Neural cell (in vitro differentiated cells): ENCODE data around the gene RECK. TPM values are rescaled to one million over a fixed set of nuclear protein-coding genes. Genes with fewer than 3 reads are reported as not detected.
"Not testable (repeated sequence)": the region's sequence is repeated elsewhere in the genome, so short reads cannot be mapped to it uniquely, and the experiment has no call there.

ENCODE experiments used
- H2AFZ ChIP-seq: fragments of 200-600, 300-800 bp; sonication (generic), shearing (Covaris generic); 2 replicates; pipeline ENCODE4 v1.6.0; 2014; ENCODE audit warnings: low read depth, mild to moderate bottlenecking, antibody characterized with exemption, low read length, moderate library complexity
- H3F3A ChIP-seq: fragments of 200-600 bp; shearing (Covaris generic); 2 replicates; pipeline ENCODE4 v1.6.1; 2016; ENCODE audit warnings: mild to moderate bottlenecking, moderate library complexity, mixed read lengths, antibody characterized with exemption, low read length; ENCODE audit not compliant: insufficient read depth, poor library complexity, severe bottlenecking
- H3K27ac ChIP-seq: fragments of 200-600, 300-800 bp; sonication (generic), shearing (Covaris generic); 2 replicates; pipeline ENCODE4 v1.5.1; 2014; ENCODE audit warnings: mild to moderate bottlenecking, low read length, moderate library complexity
- H3K27me3 ChIP-seq: fragments of 300-800, 200-600 bp; sonication (generic), shearing (Covaris generic); 2 replicates; pipeline ENCODE4 v1.6.0; 2014; ENCODE audit warnings: mild to moderate bottlenecking, low read depth, low read length, moderate library complexity; ENCODE audit not compliant: insufficient read depth
- H3K36me3 ChIP-seq: fragments of 300-800, 200-600 bp; sonication (generic), shearing (Covaris generic); 2 replicates; pipeline ENCODE4 v1.5.1; 2014; ENCODE audit warnings: mild to moderate bottlenecking, antibody characterized with exemption, low read length, moderate library complexity; ENCODE audit not compliant: insufficient read depth
- H3K4me2 ChIP-seq: fragments of 300-800, 200-600 bp; sonication (generic), shearing (Covaris generic); 2 replicates; pipeline ENCODE4 v1.6.0; 2014; ENCODE audit warnings: mild to moderate bottlenecking, low read length
- H3K4me3 ChIP-seq: fragments of 300-800, 200-600 bp; sonication (generic), shearing (Covaris generic); 2 replicates; pipeline ENCODE4 v1.5.1; 2014; ENCODE audit warnings: mild to moderate bottlenecking, low read length, moderate library complexity
- H3K79me2 ChIP-seq: fragments of 200-600 bp; shearing (Covaris generic); replicated peaks from 2 replicates; pipeline ENCODE4 v1.6.0; 2014; ENCODE audit warnings: mild to moderate bottlenecking, low read length, moderate library complexity; ENCODE audit not compliant: insufficient read depth
- H3K9ac ChIP-seq: fragments of 300-800, 200-600 bp; sonication (generic), shearing (Covaris generic); 2 replicates; pipeline ENCODE4 v1.6.1; 2016; ENCODE audit warnings: mild to moderate bottlenecking, low read length, mixed read lengths
- H3K9me2 ChIP-seq: fragments of 200-600 bp; shearing (Covaris generic); 2 replicates; pipeline ENCODE4 v1.6.1; 2016; ENCODE audit warnings: mild to moderate bottlenecking, low read length, mixed read lengths; ENCODE audit not compliant: insufficient read depth
- H3K9me3 ChIP-seq: fragments of 200-600, 300-800 bp; sonication (generic), shearing (Covaris generic); 2 replicates; pipeline ENCODE4 v1.6.1; 2016; ENCODE audit warnings: mild to moderate bottlenecking, mixed run types, low read length, moderate library complexity, mixed read lengths
- H4K20me1 ChIP-seq: fragments of 200-600 bp; shearing (Covaris generic); 2 replicates; pipeline ENCODE4 v1.6.1; 2016; ENCODE audit warnings: mild to moderate bottlenecking, mixed run types; ENCODE audit not compliant: insufficient read depth
- CTCF ChIP-seq: fragments of 450-650 bp; IDR thresholded peaks from 2 replicates; pipeline ENCODE4 v1.5.1; 2014; ENCODE audit warnings: antibody characterized with exemption, mild to moderate bottlenecking, moderate library complexity; ENCODE audit not compliant: poor library complexity, severe bottlenecking
- EP300 ChIP-seq: fragments of 450-650 bp; conservative IDR thresholded peaks from 2 replicates; pipeline ENCODE4 v1.6.1; 2014; ENCODE audit warnings: antibody characterized with exemption, mild to moderate bottlenecking, moderate library complexity; ENCODE audit not compliant: poor library complexity, severe bottlenecking
- EZH2 ChIP-seq: fragments of 200-600, 300-800 bp; shearing (Covaris generic), sonication (generic); IDR thresholded peaks from 2 replicates; pipeline ENCODE4 v1.6.1; 2014; ENCODE audit warnings: antibody characterized with exemption, low read length, borderline replicate concordance, mild to moderate bottlenecking; ENCODE audit not compliant: insufficient read depth, poor library complexity, severe bottlenecking
- MXI1 ChIP-seq: fragments of 450-650 bp; conservative IDR thresholded peaks from 2 replicates; pipeline ENCODE4 v1.6.1; 2014; ENCODE audit warnings: antibody characterized with exemption, mild to moderate bottlenecking; ENCODE audit not compliant: poor library complexity, severe bottlenecking
- POLR2AphosphoS5 ChIP-seq: IDR thresholded peaks from 2 replicates; pipeline ENCODE4 v1.6.1; 2012
- RAD21 ChIP-seq: fragments of 450-650 bp; conservative IDR thresholded peaks from 2 replicates; pipeline ENCODE4 v1.6.1; 2014; ENCODE audit warnings: antibody characterized with exemption, mild to moderate bottlenecking, moderate library complexity
- REST ChIP-seq: IDR thresholded peaks from 2 replicates; pipeline ENCODE4 v1.6.1; 2012; ENCODE audit warnings: borderline replicate concordance
- SMC3 ChIP-seq: fragments of 450-650 bp; conservative IDR thresholded peaks from 2 replicates; pipeline ENCODE4 v1.6.1; 2014; ENCODE audit warnings: antibody characterized with exemption, mild to moderate bottlenecking, moderate library complexity; ENCODE audit not compliant: poor library complexity
- TAF1 ChIP-seq: IDR thresholded peaks from 2 replicates; pipeline ENCODE4 v1.6.1; 2012; ENCODE audit warnings: low read depth
- polyA plus RNA-seq: library from polyadenylated mRNA; depleted of rRNA; stranded (reverse); fragments of >200 nt; gene quantifications from 2 replicates; pipeline ENCODE4 v1.2.3, GENCODE V29; 2014

Gene RECK
- polyA plus RNA-seq, 1 donor from 2014 or later: 6.9 TPM

GRCh38 chr9:36128349-36128748 lies 91.6 kb downstream of the RECK start:
- Histone ChIP-seq H3K79me2 (no peaks in the 10 kb centered on the region), H3K27me3 (no peaks in the 10 kb centered on the region), H4K20me1 (no peaks in the 10 kb centered on the region), H3K9me3 (no peaks in the 10 kb centered on the region), H3K9me2 (no peaks in the 10 kb centered on the region), H3K4me3 (no peak overlapping the region), H3F3A (no peaks in the 10 kb centered on the region), H3K9ac (no peak overlapping the region), H3K27ac (no peak overlapping the region), H3K36me3 (no peaks in the 10 kb centered on the region), H2AFZ (no peak overlapping the region), H3K4me2 (no peak overlapping the region)
- TF ChIP-seq POLR2AphosphoS5 (no peak), TAF1 (no peak), RAD21 (no peak), EP300 (no peak), CTCF (no peak), SMC3 (no peak), MXI1 (no peak), EZH2 (no peak), REST (no peak)

GRCh38 chr9:36129139-36129538 lies 92.4 kb downstream of the RECK start:
- TF ChIP-seq EP300 (no peak), RAD21 (no peak), CTCF (no peak), TAF1 (no peak), POLR2AphosphoS5 (no peak), EZH2 (no peak), MXI1 (no peak), REST (no peak), SMC3 (no peak)
- Histone ChIP-seq H3K4me3 (no peak overlapping the region), H4K20me1 (no peaks in the 10 kb centered on the region), H3K9me3 (no peaks in the 10 kb centered on the region), H3K27ac (no peak overlapping the region), H3K9me2 (no peaks in the 10 kb centered on the region), H3K79me2 (no peaks in the 10 kb centered on the region), H3K27me3 (no peaks in the 10 kb centered on the region), H3K36me3 (no peaks in the 10 kb centered on the region), H3K4me2 (no peak overlapping the region), H2AFZ (no peak overlapping the region), H3K9ac (no peak overlapping the region), H3F3A (no peaks in the 10 kb centered on the region)

GRCh38 chr9:36131666-36132065 lies 95.0 kb downstream of the RECK start:
- not testable (repeated sequence) for H4K20me1 ChIP-seq, H2AFZ ChIP-seq, H3K4me3 ChIP-seq, H3K9ac ChIP-seq, H3K9me2 ChIP-seq, H3F3A ChIP-seq, H3K36me3 ChIP-seq, H3K9me3 ChIP-seq, H3K79me2 ChIP-seq, H3K27ac ChIP-seq, H3K4me2 ChIP-seq
- H3K27me3 ChIP-seq: peaks cover 18% of the 10 kb centered on the region
